Tongue (tissue), 3 donors: ENCODE data around the gene SGCB. TPM values are rescaled to one million over a fixed set of nuclear protein-coding genes. Genes with fewer than 3 reads are reported as not detected.

Source experiments
- DNase-seq: peaks from one replicate; pipeline ENCODE4 v3.0.0-alpha.2; 2015
- small RNA-seq: library from RNA; depleted of rRNA; stranded (forward); fragments of <200 nt; gene quantifications from one replicate; pipeline ENCODE3, GENCODE V24; 2014; ENCODE audit warnings: low replicate concordance
- total RNA-seq: library from RNA; depleted of rRNA; stranded (reverse); fragments of >200 nt; gene quantifications from one replicate; pipeline ENCODE4 v1.2.3, GENCODE V29; 2014

SGCB gene
- total RNA-seq, 1 donor from 2014 or later = 204 TPM

GRCh38 chr4:52019936-52020657 is 18.0 kb downstream of the SGCB start, which contains the start of gene LRRC66:
TSS of gene LRRC66 (minus strand) at chr4:52020363. CDS start at chr4:52017613, 2,750 bp downstream.
- no peak for DNase-seq

- no peak for DNase-seq
Measured at GRCh38 chr4:52017814-52018213, 20.3 kb downstream of the SGCB start.

GRCh38 chr4:52016981-52017380 is 21.1 kb downstream of the SGCB start:
- no peak for DNase-seq

GRCh38 chr4:52015366-52015765 is 22.7 kb downstream of the SGCB start:
- DNase-seq = peak; percentile 17

- no peak for DNase-seq
Measured at GRCh38 chr4:52014903-52015302, 23.2 kb downstream of the SGCB start.

- no peak for DNase-seq
Measured at GRCh38 chr4:52012651-52013050, 25.4 kb downstream of the SGCB start.

GRCh38 chr4:52010986-52011385 is 27.1 kb downstream of the SGCB start:
- DNase-seq = no peak

- DNase-seq = no peak
Measured at GRCh38 chr4:52006887-52007286, 31.2 kb downstream of the SGCB start.

- no peak for DNase-seq
Measured at GRCh38 chr4:52005604-52006273, 32.4 kb downstream of the SGCB start.

- no peak for DNase-seq
Measured at GRCh38 chr4:52004414-52004813, 33.7 kb downstream of the SGCB start.

- no peak for DNase-seq
Measured at GRCh38 chr4:52001616-52002015, 36.5 kb downstream of the SGCB start.

GRCh38 chr4:51999250-51999649 is 38.8 kb downstream of the SGCB start:
- no peak for DNase-seq

GRCh38 chr4:51998837-51999236 is 39.3 kb downstream of the SGCB start:
- no peak for DNase-seq

GRCh38 chr4:51997647-51998046 is 40.5 kb downstream of the SGCB start:
- no peak for DNase-seq

- DNase-seq = no peak
Measured at GRCh38 chr4:51995647-51996220, 42.4 kb downstream of the SGCB start.

Small RNAs within 50 kb of the gene (small RNA-seq; reads per million reads assigned to genes)
- not detected for gene AC104784.1

Other genes starting within 250 kb of the SGCB start
- gene DCUN1D4, start 195.1 kb downstream of the SGCB start, total RNA-seq = 32.8 TPM
- 1.1 TPM for gene LRRC66, start 17.9 kb downstream of the SGCB start, total RNA-seq
- gene SPATA18, start 13.0 kb upstream of the SGCB start, total RNA-seq = 3.6 TPM